Limb (tissue), 2 donors: Measurements from ENCODE around the gene SEMA3D.

Experiments
- DNase-seq, 2 donors: peaks; one replicate each; pipeline ENCODE4 v3.0.0-alpha.2; 2016; ENCODE audit errors: extremely low spot score in 2 of 2

The SEMA3D gene

DNA sequence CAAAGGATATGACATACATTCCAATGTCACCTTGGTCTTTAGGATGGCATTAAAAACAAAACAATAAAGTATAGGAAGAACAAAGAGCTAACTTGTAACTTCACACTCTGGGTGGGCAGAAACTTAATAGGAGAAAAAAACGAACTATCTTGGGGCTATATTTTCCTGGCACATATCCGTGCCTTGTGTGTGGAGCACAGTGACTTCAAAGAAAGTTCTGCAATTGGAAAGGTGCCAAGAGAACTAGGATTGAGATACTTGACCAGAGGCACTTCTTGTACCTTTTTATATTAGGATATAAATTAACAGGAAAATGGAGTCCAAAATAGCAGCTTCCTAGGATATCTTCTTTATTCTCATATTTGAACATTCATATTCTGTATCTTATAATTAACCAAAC lies 148.4 kb downstream of the SEMA3D start:
- DNase-seq = no peak

DNA sequence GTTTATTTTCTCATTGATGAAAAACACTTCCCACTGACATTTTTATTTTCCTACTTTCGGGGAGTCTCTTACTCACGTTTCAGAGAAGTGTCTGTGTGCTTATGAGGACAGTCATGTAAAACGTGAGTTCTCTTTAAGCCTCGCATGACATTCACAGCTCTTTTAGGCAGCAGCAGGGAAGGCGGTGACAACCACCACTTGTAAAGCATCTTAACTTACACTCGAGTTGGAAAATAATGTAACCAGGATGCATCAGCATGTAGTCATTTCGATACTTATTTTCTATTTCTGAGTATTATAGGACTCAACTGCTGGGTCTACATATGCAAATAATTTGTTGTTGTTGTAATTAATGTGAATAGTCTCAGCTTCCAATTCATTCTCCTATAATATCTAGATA lies 153.6 kb downstream of the SEMA3D start:
- no peak for DNase-seq

DNA sequence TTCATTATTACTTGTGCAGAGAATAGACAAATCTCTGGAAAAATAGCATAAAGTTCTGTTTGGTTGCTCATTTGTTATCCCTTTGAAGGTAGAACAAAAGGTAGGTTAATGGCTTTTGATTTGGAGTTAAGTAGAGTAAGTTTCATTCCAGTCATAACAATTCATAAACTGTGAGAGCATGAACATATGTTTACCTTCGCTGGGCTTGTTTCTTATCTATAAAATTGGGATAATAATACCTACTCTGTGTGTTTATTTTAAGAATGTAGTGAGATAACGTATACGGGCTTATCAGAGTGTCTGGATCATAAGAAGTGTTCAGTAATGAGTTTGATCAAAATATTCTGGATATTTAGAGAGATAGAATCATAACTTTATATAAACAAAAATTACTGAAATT lies 155.4 kb downstream of the SEMA3D start:
- no peak for DNase-seq

DNA sequence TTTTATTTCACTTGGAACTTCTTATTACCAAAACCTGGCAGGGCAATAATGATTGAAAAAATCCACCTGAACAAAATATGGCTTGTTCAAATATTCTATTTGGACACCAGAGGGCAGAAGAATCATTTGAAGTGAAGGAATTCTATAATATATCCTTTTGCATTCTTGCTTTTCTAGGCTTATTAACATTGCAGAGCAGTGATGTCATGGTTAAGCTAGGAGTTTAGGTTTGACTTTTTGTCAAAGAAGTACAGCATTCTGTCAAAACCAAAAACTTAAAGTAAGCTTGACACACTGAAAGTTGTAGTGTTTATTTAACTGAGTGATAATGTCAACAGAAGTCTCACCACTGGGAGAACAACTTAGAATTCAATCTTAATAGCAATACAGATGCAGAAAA lies 156.0 kb downstream of the SEMA3D start:
- peak in 1 of 2 donors; percentile 88 for DNase-seq

DNA sequence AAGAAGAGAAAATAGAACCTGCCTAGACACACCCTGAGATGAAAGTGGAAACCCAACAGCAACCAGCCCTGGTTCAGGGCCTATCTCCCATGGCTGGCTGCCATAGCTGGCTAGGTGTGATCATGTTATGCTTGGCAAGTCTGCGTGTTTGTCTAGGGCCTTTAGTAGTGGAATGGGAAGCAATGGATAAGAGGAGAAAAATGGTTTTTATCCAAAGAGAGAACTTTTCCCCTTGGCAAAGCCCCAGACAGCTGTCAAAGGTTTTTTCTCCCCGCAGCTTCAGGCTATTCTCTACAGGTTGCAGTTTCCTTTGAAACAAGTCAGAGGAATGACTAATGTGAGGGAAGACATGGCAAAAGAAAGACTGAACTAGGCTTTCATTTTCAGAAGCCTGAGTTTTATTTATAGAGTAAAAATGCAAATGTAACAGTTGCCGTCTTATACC lies 161.5 kb downstream of the SEMA3D start:
- DNase-seq = peak in 1 of 2 donors; percentile 38

DNA sequence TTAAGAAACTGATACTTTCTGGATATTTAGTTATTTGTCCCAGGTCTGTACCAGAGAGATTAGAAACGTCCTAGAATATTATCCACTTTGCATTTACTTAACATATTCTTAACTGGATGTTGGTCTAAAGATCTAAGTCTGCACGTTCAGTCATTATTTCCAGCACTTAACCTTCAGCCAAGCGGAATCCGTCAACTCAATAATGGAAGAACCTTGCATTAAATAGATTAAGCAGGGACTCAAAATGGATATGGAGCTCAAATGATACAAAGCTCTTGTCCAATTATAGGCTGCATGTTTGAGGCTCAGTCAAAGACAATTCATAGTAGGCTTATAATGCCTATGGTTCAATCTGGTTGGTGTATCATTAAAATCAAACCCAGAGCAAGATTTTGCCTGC lies 162.9 kb downstream of the SEMA3D start:
- DNase-seq = no peak

DNA sequence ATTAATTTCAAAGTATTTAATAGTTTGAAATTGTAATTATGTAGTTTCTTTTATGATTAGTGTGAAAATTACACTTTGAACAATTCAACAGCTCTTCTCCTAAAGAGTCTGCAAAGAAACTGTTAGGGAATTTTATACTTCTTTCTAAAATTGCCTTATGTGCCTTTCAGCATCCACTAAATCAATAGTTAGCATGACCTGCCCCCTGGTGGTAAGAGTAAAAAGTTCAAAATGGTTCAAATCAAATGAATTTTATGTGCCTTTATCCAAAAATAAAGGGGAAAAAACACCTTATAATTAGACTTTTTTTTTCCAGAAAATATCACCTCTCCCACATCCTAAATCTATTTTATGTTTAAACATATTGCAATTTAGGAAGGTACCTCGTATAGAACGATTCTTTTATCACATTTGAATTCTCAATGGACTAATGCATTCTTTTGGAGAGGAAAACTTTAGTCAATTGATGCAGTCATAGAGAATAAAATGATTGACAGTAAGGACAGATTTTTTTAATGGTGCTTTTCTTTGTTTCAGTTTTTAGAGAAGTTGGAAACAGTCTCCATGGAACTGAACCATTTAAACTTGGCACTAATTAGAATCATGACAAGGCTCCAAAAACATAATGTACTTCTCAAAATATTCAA lies 163.7 kb downstream of the SEMA3D start:
- DNase-seq = peak in 1 of 2 donors; percentile 66

DNA sequence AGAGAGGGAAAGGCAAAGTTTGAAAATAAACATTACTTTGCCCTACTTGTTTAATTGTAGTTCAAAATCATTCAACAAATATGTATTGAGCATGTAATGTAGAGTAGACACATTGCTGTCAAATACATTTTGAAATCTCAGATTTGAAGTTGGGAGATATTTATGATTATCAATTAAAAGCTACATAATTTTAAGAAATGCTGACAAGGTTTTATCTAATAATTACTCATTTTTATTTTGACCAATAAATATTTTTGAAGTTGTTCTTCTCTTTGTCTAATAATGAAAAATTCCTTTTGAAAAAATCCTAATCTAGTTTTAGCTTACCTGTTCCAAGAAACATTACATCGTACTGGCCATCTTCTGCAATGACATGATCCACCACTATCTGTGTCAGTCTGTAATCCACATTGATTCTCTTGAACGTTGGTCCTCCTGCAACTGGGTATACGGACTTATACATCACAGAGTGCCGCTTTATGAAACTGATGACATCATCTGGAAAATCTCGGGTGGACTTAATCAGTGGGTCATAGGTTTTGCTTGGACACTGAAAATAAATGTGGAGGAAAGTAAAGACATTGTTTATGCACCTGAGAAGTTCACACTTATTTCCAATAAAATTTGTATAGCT lies 164.7 kb downstream of the SEMA3D start:
- DNase-seq = no peak

DNA sequence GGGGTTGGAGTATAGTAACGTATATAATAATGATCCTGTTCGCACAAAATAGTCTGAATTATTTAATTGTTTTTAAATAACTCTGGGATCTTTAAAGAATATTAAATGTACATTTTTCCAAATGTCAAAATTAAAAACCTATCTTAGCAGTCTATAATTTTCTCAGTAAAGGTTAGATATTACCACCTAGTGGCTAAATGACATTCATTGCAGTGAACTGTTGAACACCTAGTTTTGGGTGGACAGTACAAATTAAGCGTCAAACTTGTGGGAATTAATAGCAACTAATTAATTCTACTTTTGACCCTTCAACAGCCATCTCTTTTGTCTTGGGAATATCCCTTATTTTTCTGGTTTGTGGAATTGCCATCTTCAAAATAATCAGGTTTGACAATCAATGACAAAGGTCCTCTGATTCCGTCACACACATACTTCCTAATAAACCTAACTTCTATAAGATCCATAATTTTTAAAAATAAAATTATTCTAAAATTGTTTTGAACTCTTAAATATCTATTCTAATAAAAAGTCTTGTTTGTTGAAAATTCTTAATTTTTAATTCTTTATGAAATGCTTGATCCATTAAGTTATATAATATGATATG lies 165.7 kb downstream of the SEMA3D start:
- peak in 1 of 2 donors; percentile 53 for DNase-seq

DNA sequence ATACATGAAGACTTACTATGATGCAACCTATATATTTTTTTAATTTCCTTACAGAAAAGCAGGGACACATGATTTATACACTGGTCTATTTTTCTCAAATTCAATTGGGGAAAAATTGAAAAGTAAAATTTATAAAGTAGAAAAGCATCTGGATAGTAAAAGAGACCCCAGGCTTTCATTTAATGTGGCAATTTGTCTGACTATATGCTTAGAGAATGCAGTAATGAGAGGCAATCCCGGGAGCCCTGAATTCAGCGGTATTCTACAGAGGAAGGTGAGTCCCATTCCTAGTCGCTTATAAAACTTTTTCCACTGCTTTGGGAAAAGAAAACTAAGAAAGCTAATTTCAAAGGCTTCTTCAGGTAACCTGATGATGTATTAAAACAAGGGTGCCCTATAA lies 167.1 kb downstream of the SEMA3D start:
- DNase-seq = no peak

DNA sequence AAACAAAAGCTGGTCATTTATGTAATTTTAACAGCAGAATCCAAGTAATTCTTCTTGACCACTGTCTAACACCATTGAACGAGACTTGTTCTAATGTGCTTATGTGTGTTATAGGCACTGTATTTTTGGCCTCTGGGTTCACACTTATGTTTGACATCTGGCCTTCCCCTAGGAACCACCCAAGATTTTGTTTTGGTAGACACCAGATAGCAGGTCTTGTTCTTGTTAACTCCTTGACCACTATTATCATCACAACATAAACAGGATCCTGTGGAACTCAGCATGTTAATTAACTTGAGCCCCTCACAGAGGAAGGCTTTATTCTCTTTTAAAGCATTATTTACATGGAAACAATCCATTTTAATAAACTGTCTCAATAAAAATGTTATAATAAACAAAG lies 167.7 kb downstream of the SEMA3D start:
- DNase-seq = no peak

DNA sequence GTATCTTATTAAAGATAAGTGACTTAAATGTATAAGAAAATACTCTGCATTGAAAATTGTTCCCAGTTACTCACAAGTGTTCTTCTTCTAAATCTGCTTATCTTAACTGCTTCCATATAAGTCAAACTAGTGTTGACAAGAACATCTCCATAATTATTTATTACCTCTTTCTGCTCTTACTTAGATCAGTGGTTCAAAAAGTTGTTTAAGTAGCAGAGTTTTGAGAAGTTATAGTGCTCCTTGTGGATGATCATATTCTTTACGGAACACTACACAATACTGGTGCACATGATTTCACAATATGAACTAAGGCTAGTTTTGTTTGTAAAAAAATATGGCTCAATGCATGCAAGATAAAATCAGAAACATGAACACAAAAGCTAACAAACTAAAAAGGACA lies 168.4 kb downstream of the SEMA3D start:
- no peak for DNase-seq

DNA sequence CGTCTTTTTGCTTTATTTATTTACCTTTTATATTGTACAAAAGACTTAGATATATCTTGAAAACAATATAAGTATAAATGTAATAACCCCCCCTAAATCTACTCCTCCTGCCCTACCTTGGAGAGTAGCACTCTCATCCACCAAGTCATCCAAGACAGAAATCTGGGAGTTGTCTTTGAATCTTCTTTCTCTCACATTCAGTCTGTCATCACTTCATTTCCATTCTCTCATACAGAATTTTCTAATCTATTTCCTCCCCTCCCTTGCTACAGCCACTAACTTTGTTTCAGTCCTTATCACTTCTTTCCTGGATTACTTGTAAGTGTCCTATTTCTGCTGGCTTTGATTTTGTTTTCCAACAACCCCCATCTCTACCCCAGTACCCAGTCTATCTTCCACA lies 170.6 kb downstream of the SEMA3D start:
- DNase-seq = no peak

DNA sequence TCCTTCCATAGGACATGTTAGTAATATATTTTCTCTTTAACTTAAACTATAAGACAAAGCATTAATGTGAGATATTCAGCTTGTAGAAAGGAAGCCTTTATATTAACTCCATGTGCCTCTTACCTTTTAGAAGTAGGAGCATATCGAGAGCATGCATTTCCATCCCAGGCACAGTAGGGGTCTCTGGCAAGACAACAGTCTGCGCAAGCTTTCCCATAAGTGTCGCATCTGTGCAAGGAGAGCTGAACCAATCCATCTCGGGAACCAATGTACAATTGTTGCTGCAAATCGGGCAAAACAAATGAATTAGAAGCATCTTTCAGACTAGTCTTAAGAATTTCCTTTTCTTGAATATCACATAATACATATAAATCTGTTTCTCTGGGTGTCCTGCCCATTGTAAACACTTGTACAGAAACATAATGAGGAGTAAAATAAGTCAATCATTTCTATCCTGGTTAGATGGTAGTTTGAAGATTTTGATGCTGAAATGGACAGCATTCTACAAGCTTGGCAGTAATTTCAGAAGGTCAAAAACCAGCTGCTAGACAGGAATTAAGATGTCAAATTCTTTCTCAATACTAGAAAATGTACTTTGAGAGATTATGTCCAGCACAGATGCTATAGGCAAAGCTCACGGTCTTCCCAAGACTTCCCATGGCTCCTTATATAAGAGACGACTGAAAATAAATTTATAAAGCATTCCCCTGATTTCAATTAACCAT lies 171.8 kb downstream of the SEMA3D start:
- peak in 1 of 2 donors; percentile 72 for DNase-seq

DNA sequence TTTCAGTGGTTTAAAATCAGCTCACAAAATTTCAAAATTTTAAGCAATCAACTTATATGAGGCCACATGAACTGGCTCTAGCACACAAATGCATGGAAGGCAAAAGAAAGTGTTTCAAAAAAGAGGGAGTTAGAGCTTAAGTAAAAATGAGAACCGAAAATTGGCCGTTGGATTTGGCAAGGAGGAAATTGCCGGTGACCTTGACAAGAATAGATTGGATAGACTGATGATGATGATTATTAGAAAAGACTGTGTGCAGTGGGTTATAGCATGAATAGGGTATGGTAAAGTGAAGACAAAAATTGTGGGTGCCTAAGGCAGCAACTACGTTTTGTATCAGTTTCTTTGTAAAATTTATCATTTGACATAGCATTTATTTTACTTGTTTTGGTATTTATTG lies 175.7 kb downstream of the SEMA3D start:
- DNase-seq = no peak

DNA sequence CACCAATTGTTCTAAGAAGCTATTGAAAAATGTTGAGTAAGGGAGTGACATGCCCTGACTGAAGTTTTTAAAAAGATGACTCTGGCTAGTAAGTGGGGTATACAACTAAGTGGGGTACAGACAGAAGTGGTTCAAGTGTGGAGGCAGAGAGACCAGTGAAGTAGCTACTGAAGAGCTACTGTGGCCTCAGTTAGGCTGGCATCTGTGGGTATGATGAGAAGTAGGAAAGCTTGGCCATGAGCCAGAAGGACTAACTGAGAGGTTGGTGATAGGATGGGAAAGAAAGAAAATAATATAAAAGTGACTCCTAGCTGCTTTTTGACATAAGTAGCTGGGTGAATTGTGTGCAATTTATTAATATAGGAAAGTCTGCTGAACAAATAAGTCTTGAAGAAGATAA lies 176.6 kb downstream of the SEMA3D start:
- no peak for DNase-seq

DNA sequence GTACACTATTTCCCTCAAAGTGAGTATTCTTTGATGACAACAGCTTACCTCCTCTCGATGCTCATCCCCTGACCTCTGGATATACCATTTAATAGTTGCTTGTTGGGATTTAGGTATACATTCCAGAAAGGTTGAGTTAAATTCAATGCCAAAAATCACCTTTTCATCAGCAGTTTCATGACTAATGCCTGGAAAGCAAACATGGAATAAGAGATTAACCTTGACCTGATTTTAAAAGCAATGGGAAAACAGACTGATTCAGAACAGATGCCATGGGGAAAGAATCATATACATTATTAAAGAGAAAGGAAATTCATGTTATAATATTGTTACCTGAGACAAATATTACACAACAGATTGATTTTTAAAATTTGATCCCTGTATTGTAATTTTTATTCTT lies 180.1 kb downstream of the SEMA3D start:
- DNase-seq = no peak

DNA sequence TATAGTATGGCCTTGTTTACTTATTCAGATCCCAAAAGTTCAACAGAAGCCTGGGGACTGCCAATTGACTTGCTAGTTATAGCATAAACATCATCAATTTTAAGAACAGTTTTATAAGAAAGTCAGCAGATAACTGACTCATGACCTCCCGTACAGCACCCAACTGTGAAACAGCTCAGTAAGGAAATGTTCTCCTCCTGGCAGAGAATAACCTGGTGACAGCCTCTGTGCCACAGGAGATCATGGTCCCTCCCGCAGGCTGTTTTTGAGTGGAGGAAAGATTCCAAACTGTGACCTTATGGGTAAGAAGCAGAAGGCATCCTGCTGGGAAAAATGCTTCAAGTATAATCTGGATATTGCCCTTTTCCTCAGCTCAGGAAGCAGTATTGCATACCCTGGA lies 182.5 kb downstream of the SEMA3D start:
- no peak for DNase-seq

DNA sequence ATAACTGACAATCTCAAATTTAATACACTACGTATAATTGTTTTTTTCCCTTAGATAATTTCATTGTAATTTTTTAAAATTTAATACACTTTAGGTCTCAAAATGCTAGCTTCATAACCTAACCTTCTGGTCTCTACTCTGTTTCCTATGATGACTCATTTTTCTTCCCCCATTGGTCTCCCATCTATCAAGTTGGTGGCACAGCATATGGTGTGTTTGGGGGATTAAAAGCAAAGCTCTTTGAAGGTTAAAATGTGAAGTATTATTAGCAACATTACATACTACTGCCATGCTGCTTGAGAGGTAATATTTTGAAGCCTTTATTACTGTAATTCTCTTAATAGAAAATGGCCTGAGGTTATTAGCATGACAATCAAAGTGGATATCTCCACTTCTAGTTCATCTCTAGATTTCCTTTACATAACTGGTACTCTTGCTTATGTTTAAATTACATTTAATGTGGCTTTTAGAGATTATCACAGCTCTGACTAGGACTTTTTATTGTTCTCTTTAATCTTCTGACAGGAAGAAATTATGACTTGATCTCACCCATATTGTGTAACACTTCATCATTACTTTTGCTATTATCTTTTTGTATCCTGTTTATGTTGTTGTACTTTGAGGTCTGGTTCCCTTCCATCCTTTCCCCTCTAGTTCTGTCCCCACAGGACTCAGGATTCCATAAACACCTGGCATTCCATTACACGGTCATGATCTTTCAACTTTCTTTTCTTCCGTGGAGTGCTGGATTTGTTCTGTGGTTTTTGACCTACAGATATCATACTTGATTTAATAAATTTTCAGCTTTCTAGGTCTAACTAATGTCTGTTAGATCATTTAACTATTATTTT lies 185.1 kb downstream of the SEMA3D start:
- no peak for DNase-seq

DNA sequence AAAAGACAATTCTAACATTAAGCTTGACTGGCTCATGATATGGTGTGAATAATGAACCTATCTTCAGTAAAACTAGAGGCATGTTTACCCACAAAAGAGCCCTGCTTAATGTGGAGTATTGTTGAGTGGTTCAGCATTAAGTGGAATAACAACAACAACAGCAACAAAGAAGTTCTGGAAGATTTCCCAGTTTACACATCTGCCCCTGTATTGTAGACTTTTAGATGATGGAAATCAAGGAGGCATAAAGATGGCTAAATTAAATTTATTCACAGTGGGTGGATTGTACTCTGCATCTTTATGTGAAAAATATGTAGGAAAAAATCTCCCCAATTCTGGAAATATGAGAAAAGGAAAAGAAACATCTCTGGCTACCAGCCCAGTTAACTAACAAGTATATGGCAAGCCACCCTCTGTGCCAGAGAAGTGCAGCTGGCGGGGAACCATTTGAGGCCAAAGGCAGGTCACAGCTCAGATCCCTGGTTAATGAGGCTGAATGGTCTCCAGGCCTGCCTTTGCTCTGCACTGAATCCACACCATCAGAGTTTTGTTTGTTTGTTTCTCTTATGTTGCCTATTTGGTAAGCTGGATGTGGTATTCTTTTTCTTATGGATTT lies 186.0 kb downstream of the SEMA3D start:
- peak; percentile 46 to 74 for DNase-seq

DNA sequence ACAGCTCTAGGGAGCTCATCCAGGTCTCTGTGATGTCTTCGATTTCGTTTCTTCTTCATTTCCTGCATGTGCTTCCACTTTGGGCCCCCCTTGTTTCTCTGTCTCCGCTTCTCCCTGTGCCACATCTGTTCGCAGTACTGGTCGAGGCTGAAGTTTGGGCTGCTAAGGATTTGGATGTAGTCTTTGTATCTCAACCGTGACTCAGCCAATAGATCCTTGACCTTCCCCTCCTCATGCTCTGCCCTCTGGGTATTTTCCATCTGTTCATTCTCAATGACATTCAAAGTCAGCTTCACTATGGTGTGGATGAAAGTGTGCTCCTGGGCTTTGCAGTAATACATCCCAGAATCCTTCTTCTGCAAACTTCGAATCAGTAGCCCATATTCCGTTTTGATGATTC lies 187.4 kb downstream of the SEMA3D start:
- no peak for DNase-seq
